Thoracic aorta (tissue), 2 donors: ENCODE results near the gene VAMP2. TPM values are rescaled to one million over a fixed set of nuclear protein-coding genes. Genes with fewer than 3 reads are reported as not detected.
A peak's percentile ranks its signal among the peaks of the same experiment; 100 is the strongest.

Experiments used
- ATAC-seq: fragments of 150-250 bp; one replicate; pipeline ENCODE4 v1.8.0; 2017; ENCODE audit warnings: low read depth; ENCODE audit not compliant: insufficient number of reproducible peaks, low FRiP score
- DNase-seq: peaks from one replicate; pipeline ENCODE4 v3.0.0-alpha.2; 2020; ENCODE audit warnings: low spot score
- H3K27ac ChIP-seq, 2 donors: fragments of 200-600 bp; sonication (generic); 1 replicate in 1 of 2; 2 replicates in 1 of 2; pipeline ENCODE4 v1.5.1; 2016; ENCODE audit warnings: mild to moderate bottlenecking in 2 of 2, moderate library complexity in 2 of 2
- H3K27me3 ChIP-seq: fragments of 200-600 bp; sonication (generic); replicated peaks from 2 replicates; pipeline ENCODE4 v1.6.0; 2016; ENCODE audit warnings: mild to moderate bottlenecking; ENCODE audit not compliant: insufficient read depth
- H3K36me3 ChIP-seq: fragments of 200-600 bp; sonication (generic); one replicate; pipeline ENCODE4 v1.5.1; 2016
- H3K4me1 ChIP-seq, 2 donors: fragments of 200-600 bp; sonication (generic); 1 replicate in 1 of 2; 2 replicates in 1 of 2; pipeline versions ENCODE4 v1.5.1 to v1.6.0; 2016; ENCODE audit warnings: low read depth in 2 of 2, mild to moderate bottlenecking in 1 of 2; ENCODE audit not compliant: control insufficient read depth in 1 of 2
- H3K4me3 ChIP-seq: fragments of 200-600 bp; sonication (generic); 2 replicates; pipeline ENCODE4 v1.5.1; 2016; ENCODE audit warnings: mild to moderate bottlenecking
- H3K9me3 ChIP-seq: fragments of 200-600 bp; sonication (generic); 2 replicates; pipeline ENCODE4 v1.5.1; 2016
- CTCF ChIP-seq: fragments of 200-600 bp; sonication (generic); IDR thresholded peaks from one replicate; pipeline ENCODE4 v1.5.1; 2019; ENCODE audit warnings: antibody characterized with exemption
- total RNA-seq, 2 donors: library from RNA; depleted of rRNA; stranded (reverse); fragments of >200 nt; gene quantifications; one replicate each; pipeline versions ENCODE4 v1.1.0 to v1.2.3, GENCODE V29; 2016

VAMP2 gene
- total RNA-seq, 2 donors from 2014 or later = 36.0 to 50.3 TPM

- peaks cover 18 to 48% of the 10 kb centered on the region in 2 donors for H3K4me1 ChIP-seq
- no peak for DNase-seq
- no peak for ATAC-seq
- no peak for TF ChIP-seq CTCF
- H3K9me3 ChIP-seq = no peaks in the 10 kb centered on the region
- H3K27ac ChIP-seq = peak overlapping the region; percentile 100
- no peaks in the 10 kb centered on the region for H3K27me3 ChIP-seq
- peaks cover 53% of the 10 kb centered on the region for H3K36me3 ChIP-seq
- H3K4me3 ChIP-seq = peak overlapping the region; percentile 76
Measured at GRCh38 chr17:8150194-8151119, 12.3 kb downstream of the VAMP2 start.

GRCh38 chr17:8149419-8150193 is 13.1 kb downstream of the VAMP2 start:
- no peaks in the 10 kb centered on the region for H3K9me3 ChIP-seq
- ATAC-seq (no peak), DNase-seq (no peak)
- no peak for TF ChIP-seq CTCF
- peak overlapping the region; percentile 76 for H3K4me3 ChIP-seq
- peaks cover 62% of the 10 kb centered on the region for H3K36me3 ChIP-seq
- peak overlapping the region; percentile 100 for H3K27ac ChIP-seq
- H3K27me3 ChIP-seq = no peaks in the 10 kb centered on the region
- H3K4me1 ChIP-seq = peaks cover 18 to 48% of the 10 kb centered on the region in 2 donors

- no peaks in the 10 kb centered on the region for H3K27me3 ChIP-seq
- ATAC-seq = no peak
- no peak overlapping the region for H3K4me3 ChIP-seq
- peaks cover 18 to 44% of the 10 kb centered on the region in 2 donors for H3K4me1 ChIP-seq
- no peak for DNase-seq
- peak overlapping the region; percentile 13 to 100 for H3K27ac ChIP-seq
- peaks cover 72% of the 10 kb centered on the region for H3K36me3 ChIP-seq
- TF ChIP-seq CTCF = no peak
- H3K9me3 ChIP-seq = no peaks in the 10 kb centered on the region
Measured at GRCh38 chr17:8148560-8148959, 14.2 kb downstream of the VAMP2 start.

GRCh38 chr17:8147805-8148404 is 14.8 kb downstream of the VAMP2 start:
- no peak for ATAC-seq
- Histone ChIP-seq H3K36me3 (peaks cover 79% of the 10 kb centered on the region), H3K27ac (peak overlapping the region; percentile 13 to 100), H3K4me3 (no peak overlapping the region), H3K9me3 (no peaks in the 10 kb centered on the region), H3K27me3 (no peaks in the 10 kb centered on the region), H3K4me1 (peaks cover 14 to 37% of the 10 kb centered on the region in 2 donors)
- no peak for TF ChIP-seq CTCF
- DNase-seq = no peak
